Measurements from ENCODE around the gene FNIP1. TPM values are rescaled to one million over a fixed set of nuclear protein-coding genes. Genes with fewer than 3 reads are reported as not detected.

FNIP1 gene
- total and polyA plus RNA-seq, 2 of the 8 experiments (the other 6 are each of a cell fraction or from before 2014, with no cell fraction given): 3.5 to 17.3 TPM

DNA sequence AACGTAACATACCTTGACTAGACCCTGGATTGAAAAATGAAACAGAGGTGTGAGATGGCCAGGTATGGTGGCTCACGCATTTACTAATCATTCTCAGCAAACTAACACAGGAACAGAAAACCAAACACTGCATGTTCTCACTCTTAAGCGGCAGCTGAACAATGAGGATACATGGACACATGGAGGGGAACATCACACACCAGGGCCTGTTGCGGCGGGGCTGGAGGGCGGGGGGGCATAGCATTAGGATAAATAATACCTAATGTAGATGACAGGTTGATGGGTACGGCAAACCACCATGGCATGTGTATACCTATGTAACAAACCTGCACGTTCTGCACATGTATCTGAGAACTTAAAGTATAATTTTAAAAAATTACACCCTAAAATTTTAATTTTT lies 177.7 kb downstream of the FNIP1 start:
- Histone ChIP-seq H2BK5ac (ENCODE audit: low read depth, low read length) (no peak overlapping the region), H2BK15ac (ENCODE audit: low read length) (no peak overlapping the region), H3K9me3 (ENCODE audit: insufficient read depth in 2 of 2, low read depth in 1 of 2, low read length in 1 of 2) (no peaks in the 10 kb centered on the region), H2BK120ac (replicated peaks; ENCODE audit: low read depth, low read length) (no peak overlapping the region), H3K36me3 (ENCODE audit: control insufficient read depth in 2 of 4, insufficient read depth in 4 of 4, low read length in 3 of 4) (no peaks in the 10 kb centered on the region), H3K27ac (ENCODE audit: low read depth, low read length) (no peak overlapping the region), H3K23ac (ENCODE audit: insufficient read length) (no peak overlapping the region), H3K79me2 (ENCODE audit: control insufficient read depth in 1 of 2, insufficient read depth in 2 of 2, low read length in 2 of 2) (peaks cover 6 to 99% of the 10 kb centered on the region in 2 experiments; a peak in 3 of 4 replicates), H3K4me1 (replicated peaks in 1 of 4; ENCODE audit: control insufficient read depth in 3 of 4, insufficient read depth in 4 of 4, low read length in 3 of 4) (peaks cover 0 to 3% (median 0%) of the 10 kb centered on the region in 4 experiments; a peak in 1 of 7 replicates), H3K4me3 (ENCODE audit: extremely low read depth in 1 of 4, insufficient read depth in 2 of 4, low read depth in 3 of 4, low read length in 4 of 4) (no peak overlapping the region), H3K4me2 (ENCODE audit: insufficient read depth in 1 of 2, low read depth in 2 of 2, low read length in 2 of 2) (no peak overlapping the region), H4K20me1 (replicated peaks in 1 of 2; ENCODE audit: control insufficient read depth in 1 of 2, insufficient read depth in 2 of 2, low read length in 2 of 2) (peaks cover 0 to 12% of the 10 kb centered on the region in 2 experiments), H3K23me2 (ENCODE audit: low read depth, low read length) (no peaks in the 10 kb centered on the region), H3K27me3 (replicated peaks in 1 of 4; ENCODE audit: control insufficient read depth in 3 of 4, extremely low read depth in 1 of 4, insufficient read depth in 3 of 4, low read length in 3 of 4) (no peaks in the 10 kb centered on the region), H4K8ac (ENCODE audit: extremely low read depth, insufficient read depth, low read length) (no peak overlapping the region), H3K18ac (ENCODE audit: extremely low read depth, low read length) (no peak overlapping the region), H3K56ac (replicated peaks; ENCODE audit: insufficient read length, low read depth, low read length) (no peak overlapping the region), H2AFZ (ENCODE audit: low read length) (no peak overlapping the region), H2BK20ac (ENCODE audit: low read length) (no peak overlapping the region), H3K4ac (replicated peaks; ENCODE audit: insufficient read length, low read depth, low read length) (no peak overlapping the region), H4K91ac (replicated peaks; ENCODE audit: insufficient read length, low read length) (no peak overlapping the region), H3K14ac (ENCODE audit: insufficient read length) (no peak overlapping the region), H2AK5ac (ENCODE audit: low read depth, low read length) (no peak overlapping the region), H3K79me1 (ENCODE audit: low read depth, low read length) (no peaks in the 10 kb centered on the region; the same call in 1 of the 2 replicates), H2BK12ac (ENCODE audit: low read depth, low read length) (no peak overlapping the region), H4K5ac (ENCODE audit: insufficient read length, low read depth, low read length) (no peak overlapping the region), H3K9ac (replicated peaks in 1 of 4; ENCODE audit: extremely low read depth in 1 of 4, low read depth in 3 of 4, low read length in 3 of 4) (no peak overlapping the region)
- no peak for TF ChIP-seq EP300 (IDR thresholded peaks at IDR 0.05; ENCODE audit: borderline replicate concordance in 1 of 2, low read depth in 2 of 2, low read length in 2 of 2)
- TF ChIP-seq HDAC6 (IDR thresholded peaks at IDR 0.05; ENCODE audit: low read depth, low read length): no peak
- no peak for TF ChIP-seq EZH2 (IDR thresholded peaks at IDR 0.05; ENCODE audit: low read depth, low read length, severe bottlenecking)
- TF ChIP-seq, protein P1, sequence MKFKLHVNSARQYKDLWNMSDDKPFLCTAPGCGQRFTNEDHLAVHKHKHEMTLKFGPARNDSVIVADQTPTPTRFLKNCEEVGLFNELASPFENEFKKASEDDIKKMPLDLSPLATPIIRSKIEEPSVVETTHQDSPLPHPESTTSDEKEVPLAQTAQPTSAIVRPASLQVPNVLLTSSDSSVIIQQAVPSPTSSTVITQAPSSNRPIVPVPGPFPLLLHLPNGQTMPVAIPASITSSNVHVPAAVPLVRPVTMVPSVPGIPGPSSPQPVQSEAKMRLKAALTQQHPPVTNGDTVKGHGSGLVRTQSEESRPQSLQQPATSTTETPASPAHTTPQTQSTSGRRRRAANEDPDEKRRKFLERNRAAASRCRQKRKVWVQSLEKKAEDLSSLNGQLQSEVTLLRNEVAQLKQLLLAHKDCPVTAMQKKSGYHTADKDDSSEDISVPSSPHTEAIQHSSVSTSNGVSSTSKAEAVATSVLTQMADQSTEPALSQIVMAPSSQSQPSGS (IDR thresholded peaks at IDR 0.05; ENCODE audit: low read length): no peak
- FAIRE-seq (no peak), DNase-seq (ENCODE audit: low read depth in 1 of 2, low spot score in 2 of 2) (no peak)
- ChIA-PET POLR2A (ENCODE audit: partially characterized antibody) (no interaction called here), CTCF (ENCODE audit: partially characterized antibody) (no interaction called here)
- WGBS, 2 experiments (ENCODE audit: extremely low coverage in 1 of 2, insufficient coverage in 1 of 2, insufficient read length in 1 of 2, insufficient replicate concordance in 2 of 2, low coverage in 1 of 2, low lambda C conversion rate in 2 of 2, missing lambda C conversion rate in 1 of 2): 87% methylated on average over 8 of the region's 8 CpGs; no CpG with 5 or more reads in 1 of the 2 experiments
